Renal cortical epithelial cell (primary cell): ENCODE data around the gene CLDN5. TPM values are rescaled to one million over a fixed set of nuclear protein-coding genes. Genes with fewer than 3 reads are reported as not detected.
A peak's percentile ranks its signal among the peaks of the same experiment; 100 is the strongest.

Experiments
- DNase-seq: peaks from one replicate; pipeline ENCODE4 v3.0.0-alpha.2; 2011; ENCODE audit warnings: low read depth
- total RNA-seq: library from RNA; depleted of rRNA; stranded (reverse); fragments of >200 nt; gene quantifications from 2 replicates; pipeline ENCODE4 v1.2.3, GENCODE V29; 2014

Gene CLDN5
- total RNA-seq, 1 donor from 2014 or later: 1.3 TPM

DNA sequence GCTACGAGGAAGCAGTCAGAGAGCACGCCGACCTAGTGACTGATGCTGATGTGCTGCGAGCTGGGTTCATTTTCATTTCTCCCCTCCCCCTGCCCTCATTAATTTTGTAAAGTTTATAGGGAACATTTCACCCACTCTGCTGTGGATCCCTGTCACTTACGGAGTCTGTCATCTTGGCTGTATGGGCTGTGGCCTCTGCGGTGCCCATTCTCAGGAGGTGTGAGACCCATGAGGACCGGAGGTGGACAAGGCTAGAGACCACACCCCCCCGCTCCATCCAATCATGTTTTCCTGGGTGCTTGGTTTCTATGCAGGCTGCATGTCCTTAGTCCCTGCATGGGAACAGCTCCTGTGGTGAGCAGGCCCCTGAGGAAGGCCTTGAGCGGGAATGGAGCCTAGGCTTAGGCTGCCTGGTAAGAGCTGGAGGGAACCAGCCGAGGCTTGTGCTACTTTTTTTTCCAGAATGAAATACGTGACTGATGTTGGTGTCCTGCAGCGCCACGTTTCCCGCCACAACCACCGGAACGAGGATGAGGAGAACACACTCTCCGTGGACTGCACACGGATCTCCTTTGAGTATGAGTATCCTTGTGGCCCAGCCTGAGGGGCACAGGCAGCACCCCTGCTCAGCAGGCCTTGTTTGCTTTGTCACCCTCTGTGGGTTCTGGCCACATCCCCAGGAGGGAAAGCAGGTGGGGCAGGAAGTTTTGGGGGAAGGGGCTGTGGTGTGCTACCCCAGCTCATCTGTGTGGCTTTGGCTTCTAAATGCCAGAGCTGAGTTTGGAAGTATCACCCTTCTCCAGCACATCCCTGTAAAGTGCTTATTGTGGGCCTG is 19.1 kb downstream of the CLDN5 start:
- no peak for DNase-seq

- no peak for DNase-seq
These were observed 20.3 kb downstream of the CLDN5 start for GRCh38 chr22:19503869-19504268.

DNA sequence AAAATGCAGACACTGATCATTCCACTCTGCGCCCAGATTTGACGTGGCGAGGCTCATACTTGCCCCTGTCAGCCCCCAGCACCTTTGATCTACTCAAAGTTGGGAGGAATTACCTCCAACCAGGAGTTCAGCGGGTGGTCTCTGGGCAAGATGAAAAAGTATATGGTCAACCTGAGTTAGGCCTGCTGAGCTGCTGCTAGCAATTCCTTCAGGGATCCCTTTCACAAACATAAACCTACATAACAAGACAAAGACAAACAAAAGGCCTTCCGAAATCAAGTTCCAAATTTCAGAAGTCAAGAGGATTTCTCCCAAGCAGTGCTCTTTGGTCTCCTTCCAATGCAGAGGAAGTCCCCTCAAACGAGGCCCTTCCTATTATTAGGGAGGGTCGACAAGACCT is 20.8 kb downstream of the CLDN5 start:
- DNase-seq: no peak

DNA sequence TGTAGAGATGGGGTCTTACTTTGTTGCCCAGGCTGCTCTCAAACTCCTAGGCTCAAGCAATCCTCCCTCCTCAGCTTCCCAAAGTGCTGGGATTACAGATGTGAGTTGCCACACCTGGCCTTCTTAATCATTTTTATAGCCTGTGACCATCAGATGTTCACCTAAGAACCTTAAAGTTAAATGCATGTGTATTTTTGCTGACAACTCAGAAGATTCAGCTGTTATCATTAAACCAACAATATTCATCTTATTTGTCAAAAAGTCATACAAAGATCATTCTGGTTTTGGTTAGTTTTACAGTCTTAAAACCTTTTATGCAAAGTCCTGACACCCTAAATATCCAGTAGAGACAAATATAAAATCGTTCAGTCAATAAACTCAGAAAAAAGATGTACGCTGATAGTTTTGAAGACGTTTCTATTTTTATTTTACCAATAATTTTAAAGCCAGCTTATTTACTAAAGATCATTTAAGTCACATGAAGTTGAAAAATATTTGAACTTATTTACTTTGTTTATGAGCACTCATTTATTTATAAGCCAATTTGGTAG is 22.2 kb downstream of the CLDN5 start:
- DNase-seq: no peak

GRCh38 chr22:19499880-19500242 is 24.3 kb downstream of the CLDN5 start:
- DNase-seq: no peak

DNA sequence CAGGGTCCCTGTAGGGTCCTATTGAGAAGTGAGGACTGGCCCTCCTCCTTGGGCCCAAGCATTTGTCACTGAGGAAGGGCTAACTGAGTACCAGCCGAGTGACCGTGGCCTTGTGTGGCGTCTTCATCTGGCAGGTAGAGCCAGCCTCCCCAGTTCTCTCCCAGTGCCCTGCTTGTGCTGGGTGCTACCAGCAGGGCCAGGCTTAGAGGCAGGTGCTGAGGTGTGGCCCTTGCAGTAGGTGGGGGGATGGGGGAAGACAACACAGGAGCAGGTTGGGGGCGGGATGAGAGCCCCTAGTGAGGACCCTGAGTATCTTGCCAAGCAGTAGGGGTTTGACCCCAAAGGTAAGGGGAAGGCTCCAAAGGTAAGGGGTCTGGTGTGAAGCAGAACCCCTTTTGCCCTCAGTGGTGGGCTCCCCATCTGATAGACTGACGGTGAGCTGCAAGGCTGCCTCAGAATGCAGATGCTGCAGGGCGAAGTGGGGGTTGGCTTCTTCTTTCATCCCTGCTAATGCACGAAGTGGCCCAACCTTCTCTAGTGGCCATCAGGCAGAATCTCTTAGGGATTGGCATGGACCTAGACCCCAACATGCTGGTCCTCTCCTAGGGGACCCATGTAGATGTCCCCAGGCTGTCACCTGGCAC is 24.9 kb downstream of the CLDN5 start:
- DNase-seq: no peak

DNA sequence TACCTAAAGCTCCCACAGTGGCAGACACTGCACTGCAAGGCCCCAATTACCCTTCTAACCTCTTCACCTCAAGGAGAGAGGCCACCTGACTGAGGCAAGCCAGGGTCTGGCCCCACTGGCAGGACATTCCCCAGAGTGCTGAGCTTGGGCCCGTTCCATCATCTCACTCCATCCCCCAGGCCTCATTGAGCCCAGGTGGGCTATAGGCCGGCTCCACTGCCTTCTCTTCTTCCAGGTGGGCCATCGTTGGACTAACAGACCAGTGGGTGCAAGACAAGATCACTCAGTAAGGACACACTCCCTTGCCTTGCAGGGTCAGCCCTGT is 25.4 kb downstream of the CLDN5 start:
- DNase-seq: no peak

DNA sequence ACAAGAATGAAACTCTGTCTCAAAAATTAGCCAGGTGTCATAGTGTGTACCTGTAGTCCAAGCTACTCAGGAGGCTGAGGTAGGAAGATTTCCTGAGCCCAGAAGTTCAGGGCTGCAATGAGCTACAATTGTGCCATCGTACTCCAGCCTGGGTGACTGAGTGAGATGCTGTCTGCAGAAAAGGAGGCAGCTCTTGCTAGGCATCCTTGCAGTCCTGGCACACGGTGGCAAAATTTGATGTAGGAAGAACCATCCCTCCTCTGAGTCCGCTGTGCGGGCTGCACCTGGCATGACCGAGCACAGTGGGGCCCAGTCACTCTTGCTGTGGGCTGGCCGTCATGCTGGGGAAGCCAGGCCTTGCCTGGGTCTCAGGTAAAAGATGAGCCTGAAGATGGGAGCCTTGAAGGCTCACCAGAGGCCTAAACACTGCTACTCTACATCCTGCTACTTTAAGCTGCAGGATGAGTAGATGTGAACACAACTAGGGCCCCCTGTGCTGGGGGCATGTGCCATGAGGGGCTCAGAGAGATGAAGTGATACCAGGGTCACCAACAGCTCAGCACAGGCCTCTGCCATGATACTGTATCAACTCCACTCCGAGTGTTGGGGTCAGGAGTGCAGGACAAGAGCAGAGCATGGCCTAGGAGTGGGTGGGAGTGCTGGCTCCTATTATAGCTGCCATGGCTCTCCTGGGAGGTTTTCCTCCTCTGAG is 25.9 kb downstream of the CLDN5 start:
- DNase-seq: no peak

GRCh38 chr22:19497245-19497644 is 27.0 kb downstream of the CLDN5 start:
- peak; percentile 76 for DNase-seq

DNA sequence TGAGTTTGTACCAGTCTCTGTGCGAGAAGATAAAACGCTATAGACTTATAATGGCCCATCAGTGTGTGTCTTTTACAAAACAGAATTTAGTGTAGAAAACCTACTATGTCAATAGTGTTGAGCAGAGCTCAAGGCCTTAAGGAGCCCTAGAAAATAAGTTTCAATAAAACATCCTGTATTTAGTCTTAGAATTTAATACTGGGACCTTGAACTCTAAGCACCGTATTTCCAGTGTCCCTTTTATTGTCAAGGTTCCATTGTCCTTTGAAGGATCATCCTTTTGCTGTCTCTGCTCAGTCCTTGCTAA is 27.9 kb downstream of the CLDN5 start:
- no peak for DNase-seq

GRCh38 chr22:19495562-19496323 is 28.5 kb downstream of the CLDN5 start:
- peak; percentile 19 for DNase-seq

DNA sequence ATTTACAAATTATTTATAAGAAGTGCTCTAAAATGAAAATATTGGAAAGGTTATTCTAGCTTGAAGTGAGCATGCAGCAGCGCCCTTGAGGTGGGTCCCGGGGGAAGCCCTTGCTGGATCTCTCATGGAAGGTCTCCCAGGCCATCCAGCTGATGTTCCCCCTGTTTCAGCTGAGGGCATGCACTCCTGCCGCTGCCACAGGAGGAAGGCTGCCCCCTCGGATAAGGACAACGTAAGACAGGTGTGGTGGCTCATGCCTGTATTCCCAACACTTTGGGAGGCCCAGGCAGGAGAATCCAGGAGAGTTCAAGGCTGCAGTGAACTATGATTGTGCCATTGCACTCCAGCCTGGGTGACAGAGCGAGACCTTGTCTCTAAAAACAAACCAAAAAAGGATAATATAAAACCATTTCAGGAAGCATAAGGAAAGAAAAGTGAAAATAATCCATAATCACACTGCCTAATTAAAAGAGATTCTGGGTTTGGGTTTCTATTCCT is 29.5 kb downstream of the CLDN5 start:
- no peak for DNase-seq

DNA sequence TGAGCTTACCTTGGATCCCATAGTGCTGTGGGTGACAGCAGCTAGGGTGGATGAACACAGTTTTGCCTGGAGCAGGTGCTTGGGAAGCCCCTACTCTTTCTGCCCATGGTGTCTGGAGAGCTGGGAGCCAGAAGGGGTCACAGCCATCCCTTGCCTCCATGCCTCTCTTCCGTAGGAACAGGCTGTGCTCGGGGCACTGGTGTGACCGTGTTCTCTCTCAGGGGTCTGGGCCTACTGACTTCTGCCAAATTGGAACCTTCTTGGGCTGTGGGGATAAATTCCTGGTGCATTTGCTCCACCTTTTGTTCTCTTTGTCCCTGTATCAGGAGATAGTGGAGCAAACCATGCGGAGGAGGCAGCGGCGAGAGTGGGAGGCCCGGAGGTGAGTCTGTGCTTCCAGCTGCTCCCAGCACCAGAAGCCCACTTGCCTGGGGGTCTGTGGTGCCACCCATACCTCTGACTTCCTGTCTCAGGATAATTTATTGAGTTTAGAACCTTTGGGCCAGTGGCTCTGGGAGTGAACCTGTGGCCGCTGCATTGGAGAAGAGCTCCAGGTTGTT is 30.1 kb downstream of the CLDN5 start:
- no peak for DNase-seq

GRCh38 chr22:19492504-19493174 is 31.6 kb downstream of the CLDN5 start:
- DNase-seq: no peak

- no peak for DNase-seq
These were observed 33.5 kb downstream of the CLDN5 start for GRCh38 chr22:19490628-19491230.

DNA sequence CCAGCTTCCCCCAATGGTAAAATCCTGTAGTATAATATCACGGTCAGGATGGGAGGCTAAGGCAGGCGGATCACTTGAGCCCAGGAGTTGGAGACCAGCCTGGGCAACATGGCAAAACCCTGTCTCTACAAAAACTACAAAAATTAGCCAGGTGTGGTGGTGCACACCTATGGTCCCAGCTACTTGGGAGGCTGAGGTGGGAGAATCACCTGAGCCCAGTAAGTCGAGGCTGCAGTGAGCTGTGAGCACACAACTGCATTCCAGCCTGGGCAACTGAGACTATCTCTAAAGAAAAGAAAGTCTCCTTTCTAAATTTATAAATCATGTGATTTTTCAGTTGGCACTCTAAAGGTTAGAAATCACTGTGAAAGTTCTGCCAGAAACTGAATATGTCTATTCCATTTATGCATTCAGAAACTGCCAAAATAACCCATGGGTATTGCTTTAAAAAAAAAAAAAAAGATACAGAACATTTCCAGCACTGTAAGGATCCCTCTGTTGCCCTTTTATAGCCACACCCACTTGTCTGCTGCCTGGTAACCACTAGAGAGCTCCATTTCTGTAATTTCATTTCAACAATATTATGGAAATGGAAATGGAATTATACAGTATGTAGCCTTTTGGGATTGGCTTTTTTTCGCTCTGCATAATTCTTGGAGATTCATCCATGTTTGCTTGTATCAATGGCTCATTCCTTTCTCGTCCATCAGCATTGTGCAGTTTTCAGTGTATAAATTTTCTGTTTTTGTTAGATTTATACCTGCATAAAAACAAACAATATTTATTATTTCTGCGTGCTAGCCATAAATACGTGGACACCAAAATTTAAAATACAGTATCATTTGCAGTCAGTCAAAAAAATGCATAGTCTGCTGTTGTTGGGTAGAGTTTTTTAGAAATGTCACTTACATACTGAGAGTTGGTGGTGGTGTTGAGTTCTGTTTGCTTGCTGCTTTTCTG is 35.0 kb downstream of the CLDN5 start:
- DNase-seq: no peak

GRCh38 chr22:19488285-19488684 is 35.9 kb downstream of the CLDN5 start:
- no peak for DNase-seq

GRCh38 chr22:19483481-19484244 is 40.5 kb downstream of the CLDN5 start:
- no peak for DNase-seq

GRCh38 chr22:19482297-19482696 is 41.9 kb downstream of the CLDN5 start:
- DNase-seq: no peak
